ENCODE data around the gene GALP.
"Not testable (repeated sequence)": the region's sequence is repeated elsewhere in the genome, so short reads cannot be mapped to it uniquely, and the experiment has no call there.

Gene GALP

GRCh38 chr19:56177564-56178243 lies 1.9 kb downstream of the GALP start:
- no peak for FAIRE-seq
- DNase-seq (ENCODE audit: low spot score): no peak

- FAIRE-seq (no peak), DNase-seq (ENCODE audit: low spot score) (no peak)
Observed at GRCh38 chr19:56189785-56190184, 14.0 kb downstream of the GALP start.

GRCh38 chr19:56191115-56191514 lies 15.3 kb downstream of the GALP start:
- DNase-seq (ENCODE audit: low spot score): no peak
- FAIRE-seq: no peak

GRCh38 chr19:56191711-56192110 lies 15.9 kb downstream of the GALP start:
- FAIRE-seq (no peak), DNase-seq (ENCODE audit: low spot score) (no peak)

GRCh38 chr19:56193981-56194640 lies 18.3 kb downstream of the GALP start:
- DNase-seq (ENCODE audit: low spot score) (no peak), FAIRE-seq (no peak)

GRCh38 chr19:56197646-56198045 lies 21.8 kb downstream of the GALP start, which contains the start of gene ZSCAN5B:
ZSCAN5B (minus strand) TSS chr19:56197783; CDS start chr19:56193052, 4,731 bp downstream.
- not testable (repeated sequence) for FAIRE-seq; DNase-seq (ENCODE audit: low spot score)

GRCh38 chr19:56199687-56200086 lies 23.9 kb downstream of the GALP start:
- FAIRE-seq: no peak
- DNase-seq (ENCODE audit: low spot score): no peak

- FAIRE-seq (no peak), DNase-seq (ENCODE audit: low spot score) (no peak)
Observed at GRCh38 chr19:56201973-56202372, 26.2 kb downstream of the GALP start, which contains the start of gene ZSCAN5C. ZSCAN5C (plus strand) TSS chr19:56202273; CDS start chr19:56205914, 3,641 bp downstream.

GRCh38 chr19:56207581-56207980 lies 31.8 kb downstream of the GALP start:
- not testable (repeated sequence) for DNase-seq (ENCODE audit: low spot score); FAIRE-seq

- FAIRE-seq (no peak), DNase-seq (ENCODE audit: low spot score) (peak; percentile 22)
Observed at GRCh38 chr19:56209091-56209490, 33.3 kb downstream of the GALP start.

GRCh38 chr19:56210036-56210435 lies 34.2 kb downstream of the GALP start:
- FAIRE-seq; DNase-seq (ENCODE audit: low spot score): not testable (repeated sequence)

GRCh38 chr19:56211718-56212117 lies 35.9 kb downstream of the GALP start:
- DNase-seq (ENCODE audit: low spot score) (no peak), FAIRE-seq (no peak)

GRCh38 chr19:56217039-56217949 lies 41.5 kb downstream of the GALP start:
- FAIRE-seq (no peak), DNase-seq (ENCODE audit: low spot score) (no peak)

GRCh38 chr19:56218961-56219360 lies 43.2 kb downstream of the GALP start:
- DNase-seq (ENCODE audit: low spot score) (no peak), FAIRE-seq (no peak)

GRCh38 chr19:56221442-56221841 lies 45.6 kb downstream of the GALP start:
- not testable (repeated sequence) for FAIRE-seq; DNase-seq (ENCODE audit: low spot score)

- FAIRE-seq: no peak
Observed at GRCh38 chr19:56221851-56222250, 46.0 kb downstream of the GALP start.

GRCh38 chr19:56222901-56223300 lies 47.1 kb downstream of the GALP start:
- no peak for FAIRE-seq
- no peak for DNase-seq (ENCODE audit: low spot score)

More at GRCh38 chr19:56221851-56222250, 46.0 kb downstream of the GALP start:
- no peak for DNase-seq (ENCODE audit: low spot score)

- DNase-seq (ENCODE audit: low spot score) (no peak), FAIRE-seq (no peak)
Observed at GRCh38 chr19:56223481-56223880, 47.7 kb downstream of the GALP start.

All from urothelium cell line (cell line).